Fibroblast of lung (primary cell): Measurements from ENCODE around the gene NTSR2. TPM values are rescaled to one million over a fixed set of nuclear protein-coding genes. Genes with fewer than 3 reads are reported as not detected.

Source experiments
- DNase-seq, 2 donors: peaks; one replicate each; pipeline versions ENCODE4 v3.0.0 to v3.0.0-alpha.2; 2010; ENCODE audit warnings: low read depth in 2 of 2
- H2AFZ ChIP-seq: 2 replicates; pipeline ENCODE4 v1.5.1; 2012; ENCODE audit warnings: low read length, control low read depth, inconsistent platforms
- H3K27ac ChIP-seq: 2 replicates; pipeline ENCODE4 v1.5.1; 2011; ENCODE audit warnings: low read length, control low read depth; ENCODE audit not compliant: insufficient read depth
- H3K27me3 ChIP-seq: 2 replicates; pipeline ENCODE4 v1.5.1; 2011; ENCODE audit warnings: mild to moderate bottlenecking, low read length; ENCODE audit not compliant: control insufficient read depth, insufficient read depth
- H3K36me3 ChIP-seq: 2 replicates; pipeline ENCODE4 v1.5.1; 2011; ENCODE audit warnings: low read length; ENCODE audit not compliant: control insufficient read depth, insufficient read depth
- H3K4me1 ChIP-seq: 2 replicates; pipeline ENCODE4 v1.5.1; 2011; ENCODE audit warnings: low read length; ENCODE audit not compliant: control insufficient read depth, insufficient read depth; ENCODE audit errors: extremely low read depth
- H3K4me2 ChIP-seq: 2 replicates; pipeline ENCODE4 v1.5.1; 2011; ENCODE audit warnings: low read length, control low read depth; ENCODE audit not compliant: insufficient read depth; ENCODE audit errors: extremely low read depth
- H3K4me3 ChIP-seq, 4 experiments: fragments of 200-600 bp in 1 of 4; sonication (generic) in 1 of 4; replicated peaks in 1 of 4; 2 replicates each; pipeline ENCODE4 v1.5.1; 2011 to 2016; ENCODE audit warnings: low read length in 4 of 4, low read depth in 3 of 4, mild to moderate bottlenecking in 3 of 4, control low read depth in 2 of 4, inconsistent platforms in 1 of 4, mixed read lengths in 1 of 4; ENCODE audit not compliant: insufficient read depth in 1 of 4; ENCODE audit errors: control extremely low read depth in 1 of 4
- H3K79me2 ChIP-seq: 2 replicates; pipeline ENCODE4 v1.5.1; 2012; ENCODE audit warnings: mild to moderate bottlenecking, low read length, inconsistent platforms; ENCODE audit not compliant: control insufficient read depth, insufficient read depth
- H3K9ac ChIP-seq: 2 replicates; pipeline ENCODE4 v1.5.1; 2011; ENCODE audit warnings: mild to moderate bottlenecking, low read length, control low read depth; ENCODE audit not compliant: insufficient read depth
- H3K9me3 ChIP-seq: 2 replicates; pipeline ENCODE4 v1.5.1; 2012; ENCODE audit warnings: low read depth, low read length; ENCODE audit not compliant: control insufficient read depth, insufficient read depth
- H4K20me1 ChIP-seq: 2 replicates; pipeline ENCODE4 v1.5.1; 2011; ENCODE audit warnings: low read length; ENCODE audit not compliant: control insufficient read depth, insufficient read depth; ENCODE audit errors: extremely low read depth
- EZH2 ChIP-seq: IDR thresholded peaks from 2 replicates; pipeline ENCODE4 v1.5.1; 2012; ENCODE audit warnings: low read length, control low read depth, mild to moderate bottlenecking; ENCODE audit errors: missing control alignments
- polyA minus RNA-seq: library from RNA; depleted of rRNA, polyadenylated mRNA; stranded (reverse); fragments of >200 nt; gene quantifications from 2 replicates; pipeline ENCODE4 v1.2.3, GENCODE V29; 2011; ENCODE audit warnings: low replicate concordance
- polyA plus RNA-seq, 2 donors: library from polyadenylated mRNA; depleted of rRNA in 1 of 2; stranded (reverse) in 1 of 2; unstranded in 1 of 2; fragments of >200 nt; gene quantifications; 2 replicates each; pipeline ENCODE4 v1.2.1, GENCODE V29; 2011 to 2012; ENCODE audit warnings: missing spikeins in 1 of 2
- total RNA-seq: library from RNA; depleted of rRNA; stranded (reverse); fragments of >200 nt; gene quantifications from 2 replicates; pipeline ENCODE4 v1.2.1, GENCODE V29; 2014
- TF ChIP-seq, protein P1 (sequence below), 2 donors: IDR thresholded peaks in 1 of 2; conservative IDR thresholded peaks in 1 of 2; 1 replicate in 1 of 2; 2 replicates in 1 of 2; pipeline ENCODE4 v1.5.1; 2011 to 2012; ENCODE audit warnings: low read length in 2 of 2, control low read depth in 1 of 2, inconsistent platforms in 1 of 2, low read depth in 1 of 2, mild to moderate bottlenecking in 1 of 2

Gene NTSR2, protein sequence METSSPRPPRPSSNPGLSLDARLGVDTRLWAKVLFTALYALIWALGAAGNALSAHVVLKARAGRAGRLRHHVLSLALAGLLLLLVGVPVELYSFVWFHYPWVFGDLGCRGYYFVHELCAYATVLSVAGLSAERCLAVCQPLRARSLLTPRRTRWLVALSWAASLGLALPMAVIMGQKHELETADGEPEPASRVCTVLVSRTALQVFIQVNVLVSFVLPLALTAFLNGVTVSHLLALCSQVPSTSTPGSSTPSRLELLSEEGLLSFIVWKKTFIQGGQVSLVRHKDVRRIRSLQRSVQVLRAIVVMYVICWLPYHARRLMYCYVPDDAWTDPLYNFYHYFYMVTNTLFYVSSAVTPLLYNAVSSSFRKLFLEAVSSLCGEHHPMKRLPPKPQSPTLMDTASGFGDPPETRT
- total RNA-seq, result under 0.01 TPM in 1 of 2 replicates, not detected in the other
- not detected in 2 replicates for polyA plus RNA-seq
- not detected in 2 replicates for polyA plus RNA-seq (2012)
- polyA minus RNA-seq, result not detected in 2 replicates

DNA sequence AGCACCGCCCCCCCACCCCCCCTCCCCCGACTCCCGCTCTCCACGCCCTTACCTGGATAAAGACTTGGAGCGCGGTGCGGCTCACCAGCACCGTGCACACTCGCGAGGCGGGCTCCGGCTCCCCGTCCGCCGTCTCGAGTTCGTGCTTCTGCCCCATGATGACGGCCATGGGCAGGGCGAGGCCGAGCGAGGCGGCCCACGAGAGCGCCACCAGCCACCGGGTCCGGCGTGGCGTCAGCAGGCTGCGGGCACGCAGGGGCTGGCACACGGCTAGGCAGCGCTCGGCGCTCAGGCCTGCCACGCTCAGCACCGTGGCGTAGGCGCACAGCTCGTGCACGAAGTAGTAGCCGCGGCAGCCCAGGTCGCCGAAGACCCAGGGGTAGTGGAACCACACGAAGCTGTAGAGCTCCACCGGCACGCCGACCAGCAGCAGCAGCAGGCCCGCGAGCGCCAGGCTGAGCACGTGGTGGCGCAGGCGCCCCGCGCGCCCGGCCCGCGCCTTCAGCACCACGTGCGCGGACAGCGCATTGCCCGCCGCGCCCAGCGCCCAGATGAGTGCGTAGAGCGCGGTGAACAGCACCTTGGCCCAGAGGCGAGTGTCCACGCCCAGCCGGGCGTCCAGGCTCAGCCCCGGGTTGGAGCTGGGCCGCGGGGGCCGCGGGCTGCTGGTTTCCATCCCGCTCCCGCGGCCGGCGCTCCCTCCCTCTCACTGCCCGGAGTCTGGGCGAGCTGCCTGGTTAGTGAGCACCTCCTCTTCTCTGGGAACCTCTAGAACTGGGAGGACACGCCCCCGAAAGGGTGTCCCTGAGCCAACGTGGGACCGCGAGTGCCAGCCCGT, at the start of gene NTSR2:
TSS of gene NTSR2 (minus strand) at position 742 of the 838 bp plus-strand sequence. CDS start at position 676, 66 bp downstream.
- H3K4me2 ChIP-seq, result peak within 1 kb of the TSS; percentile 16

DNA sequence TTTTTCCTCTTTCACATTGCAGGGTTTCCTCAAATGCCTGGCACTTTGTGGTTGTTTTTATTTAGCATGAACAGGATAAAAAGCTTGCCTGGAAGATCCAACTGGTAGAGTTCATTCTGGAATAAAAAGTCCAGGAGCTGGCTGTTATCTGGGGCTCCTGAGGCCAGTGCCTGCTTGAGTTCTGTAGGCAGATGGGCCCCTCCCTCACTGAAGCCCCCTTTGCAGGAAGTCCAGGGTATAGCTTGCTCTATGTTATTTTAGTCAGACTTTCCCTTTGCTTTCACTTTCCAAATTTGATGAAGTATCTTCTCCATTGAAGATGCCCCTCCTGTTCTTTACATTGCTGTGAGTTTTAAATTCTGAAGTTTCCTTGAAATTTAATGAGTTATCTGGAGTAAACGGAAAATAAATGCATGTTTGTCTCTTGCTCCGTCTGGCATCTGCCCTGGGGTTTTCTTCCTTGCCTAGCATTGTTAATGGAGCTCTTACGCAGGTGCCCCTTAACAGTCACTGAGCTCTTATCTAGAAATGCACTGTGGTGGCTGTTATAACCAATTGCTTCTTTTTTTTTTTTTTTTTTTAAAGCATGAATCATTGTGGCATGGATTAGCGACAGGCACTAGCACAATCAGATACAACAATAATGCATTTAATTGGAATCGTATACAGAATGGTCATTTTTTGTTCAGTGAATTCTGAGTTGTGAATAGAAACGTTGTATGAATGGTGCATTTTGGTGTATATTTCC, 49.4 kb upstream of the NTSR2 start:
- H3K27me3 ChIP-seq, result peaks cover 31% of the 10 kb centered on the region

More for the DNA sequence above, at the start of gene NTSR2:
- peak within 1 kb of the TSS in 1 of 4 experiments; percentile 27 for H3K4me3 ChIP-seq
- no peaks in the 10 kb centered on the region for H3K9me3 ChIP-seq
- H3K4me1 ChIP-seq, result no peaks in the 10 kb centered on the region
- no peak within 1 kb of the TSS for H3K27ac ChIP-seq
- H3K9ac ChIP-seq, result no peak within 1 kb of the TSS
- H2AFZ ChIP-seq, result no peak within 1 kb of the TSS
- peaks cover 6% of the 10 kb centered on the region for H3K27me3 ChIP-seq
- no peaks in the 10 kb centered on the region for H3K36me3 ChIP-seq
- TF ChIP-seq, protein P1, sequence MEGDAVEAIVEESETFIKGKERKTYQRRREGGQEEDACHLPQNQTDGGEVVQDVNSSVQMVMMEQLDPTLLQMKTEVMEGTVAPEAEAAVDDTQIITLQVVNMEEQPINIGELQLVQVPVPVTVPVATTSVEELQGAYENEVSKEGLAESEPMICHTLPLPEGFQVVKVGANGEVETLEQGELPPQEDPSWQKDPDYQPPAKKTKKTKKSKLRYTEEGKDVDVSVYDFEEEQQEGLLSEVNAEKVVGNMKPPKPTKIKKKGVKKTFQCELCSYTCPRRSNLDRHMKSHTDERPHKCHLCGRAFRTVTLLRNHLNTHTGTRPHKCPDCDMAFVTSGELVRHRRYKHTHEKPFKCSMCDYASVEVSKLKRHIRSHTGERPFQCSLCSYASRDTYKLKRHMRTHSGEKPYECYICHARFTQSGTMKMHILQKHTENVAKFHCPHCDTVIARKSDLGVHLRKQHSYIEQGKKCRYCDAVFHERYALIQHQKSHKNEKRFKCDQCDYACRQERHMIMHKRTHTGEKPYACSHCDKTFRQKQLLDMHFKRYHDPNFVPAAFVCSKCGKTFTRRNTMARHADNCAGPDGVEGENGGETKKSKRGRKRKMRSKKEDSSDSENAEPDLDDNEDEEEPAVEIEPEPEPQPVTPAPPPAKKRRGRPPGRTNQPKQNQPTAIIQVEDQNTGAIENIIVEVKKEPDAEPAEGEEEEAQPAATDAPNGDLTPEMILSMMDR (conservative IDR thresholded peaks at IDR 0.05 in 1 of 2, IDR thresholded peaks at IDR 0.05 in 1 of 2; ENCODE audit: low read depth in 1 of 2, low read length in 2 of 2), result no peak
- no peak for TF ChIP-seq EZH2
- no peaks in the 10 kb centered on the region for H4K20me1 ChIP-seq
- DNase-seq, result peak; percentile 66 to 67
- no peaks in the 10 kb centered on the region for H3K79me2 ChIP-seq

More for the DNA sequence above, 49.4 kb upstream of the NTSR2 start:
- TF ChIP-seq, protein P1 (conservative IDR thresholded peaks at IDR 0.05 in 1 of 2, IDR thresholded peaks at IDR 0.05 in 1 of 2; ENCODE audit: low read depth in 1 of 2, low read length in 2 of 2), result no peak
- no peak for TF ChIP-seq EZH2
- DNase-seq, result peak in 1 of 2 donors; percentile 23
- H3K9ac ChIP-seq, result no peak overlapping the region
- H3K9me3 ChIP-seq, result no peaks in the 10 kb centered on the region
- no peak overlapping the region for H2AFZ ChIP-seq
- H3K4me3 ChIP-seq, result no peak overlapping the region
- no peak overlapping the region for H3K4me2 ChIP-seq
- H3K36me3 ChIP-seq, result no peaks in the 10 kb centered on the region
- H3K79me2 ChIP-seq, result no peaks in the 10 kb centered on the region
- H3K27ac ChIP-seq, result no peak overlapping the region
- H3K4me1 ChIP-seq, result peaks cover 4% of the 10 kb centered on the region
- no peaks in the 10 kb centered on the region for H4K20me1 ChIP-seq
